IMR-90 (cell line): ENCODE measurements around the gene MREG. TPM values are rescaled to one million over a fixed set of nuclear protein-coding genes. Genes with fewer than 3 reads are reported as not detected.

Source experiments
- ATAC-seq: fragments of 200-7000 bp; cut with Tn5 transposase; 2 replicates; pipeline ENCODE4 v1.9.1; 2020; ENCODE audit warnings: low read depth, mild to moderate bottlenecking, moderate library complexity
- BruUV-seq: library from RNA; stranded (reverse); fragments of 400-500 nt; replicated peaks from 2 replicates; lab custom pipeline; 2021; lab: Mats Ljungman, UMichigan
- CTCF ChIA-PET: fragments of 300-600 bp; formaldehyde crosslinking; extraction: SDS; loops from one replicate; lab custom pipeline; 2021; ENCODE audit warnings: antibody characterized with exemption; lab: Yijun Ruan, JAX
- POLR2A ChIA-PET: fragments of 300-600 bp; sonication (Branson Sonifier 250); formaldehyde crosslinking; loops from one replicate; lab custom pipeline; 2022; ENCODE audit warnings: antibody characterized with exemption; ENCODE audit not compliant: unreplicated experiment; lab: Charles Lee
- DNase-seq: peaks from one replicate; pipeline ENCODE4 v3.0.0; 2013
- H2AFZ ChIP-seq: replicated peaks from 2 replicates; pipeline ENCODE3; 2013; ENCODE audit warnings: low read length, mild to moderate bottlenecking; ENCODE audit not compliant: poor library complexity
- H2AK5ac ChIP-seq: 2 replicates; pipeline ENCODE4 v1.6.1; 2013; ENCODE audit warnings: low read depth, low read length, inconsistent platforms
- H2AK9ac ChIP-seq: replicated peaks from 2 replicates; pipeline ENCODE3; 2013; ENCODE audit warnings: mild to moderate bottlenecking, low read depth, low read length, moderate library complexity; ENCODE audit not compliant: poor library complexity
- H2BK120ac ChIP-seq: 2 replicates; pipeline ENCODE4 v1.6.1; 2013; ENCODE audit warnings: low read depth, low read length, inconsistent platforms
- H2BK15ac ChIP-seq: 3 replicates; pipeline ENCODE4 v1.6.1; 2013; ENCODE audit warnings: low read depth, low read length, inconsistent platforms
- H2BK20ac ChIP-seq: 2 replicates; pipeline ENCODE4 v1.6.1; 2013; ENCODE audit warnings: low read depth, mild to moderate bottlenecking, inconsistent platforms, low read length, moderate library complexity
- H2BK5ac ChIP-seq: 2 replicates; pipeline ENCODE4 v1.6.1; 2013; ENCODE audit warnings: mild to moderate bottlenecking, low read depth, low read length, inconsistent platforms; ENCODE audit not compliant: poor library complexity, severe bottlenecking
- H3K14ac ChIP-seq: replicated peaks from 2 replicates; pipeline ENCODE4 v1.6.1; 2013; ENCODE audit warnings: low read depth, low read length, inconsistent platforms
- H3K18ac ChIP-seq: 2 replicates; pipeline ENCODE4 v1.6.1; 2013; ENCODE audit warnings: low read depth, low read length, control low read depth
- H3K23ac ChIP-seq: 2 replicates; pipeline ENCODE4 v1.6.1; 2013; ENCODE audit warnings: low read depth, low read length, inconsistent platforms
- H3K27ac ChIP-seq: 2 replicates; pipeline ENCODE4 v1.5.1; 2013; ENCODE audit warnings: mild to moderate bottlenecking, control low read depth, low read length; ENCODE audit not compliant: insufficient read depth
- H3K27me3 ChIP-seq: 2 replicates; pipeline ENCODE4 v1.6.1; 2013; ENCODE audit warnings: low read length; ENCODE audit not compliant: control insufficient read depth, insufficient read depth
- H3K36me3 ChIP-seq: 2 replicates; pipeline ENCODE4 v1.6.1; 2013; ENCODE audit warnings: low read length, mixed read lengths; ENCODE audit not compliant: control insufficient read depth, insufficient read depth
- H3K4ac ChIP-seq: 2 replicates; pipeline ENCODE4 v1.6.1; 2013; ENCODE audit warnings: low read depth, low read length, inconsistent platforms
- H3K4me1 ChIP-seq: 2 replicates; pipeline ENCODE4 v1.6.1; 2013; ENCODE audit warnings: low read length, mixed read lengths; ENCODE audit not compliant: control insufficient read depth, insufficient read depth
- H3K4me2 ChIP-seq: 2 replicates; pipeline ENCODE4 v1.6.1; 2013; ENCODE audit warnings: low read depth, mild to moderate bottlenecking, control low read depth, low read length, moderate library complexity
- H3K4me3 ChIP-seq: 2 replicates; pipeline ENCODE4 v1.5.1; 2013; ENCODE audit warnings: low read depth, mild to moderate bottlenecking, control low read depth, low read length, moderate library complexity; ENCODE audit not compliant: insufficient read depth
- H3K56ac ChIP-seq: 2 replicates; pipeline ENCODE4 v1.6.1; 2013; ENCODE audit warnings: low read length, inconsistent platforms; ENCODE audit not compliant: insufficient read depth; ENCODE audit errors: extremely low read depth
- H3K79me1 ChIP-seq, 2 experiments: 2 replicates each; pipeline ENCODE4 v1.6.1; 2013; ENCODE audit warnings: low read length in 2 of 2, inconsistent platforms in 1 of 2, low read depth in 1 of 2
- H3K9ac ChIP-seq: 2 replicates; pipeline ENCODE4 v1.6.1; 2013; ENCODE audit warnings: low read depth, low read length, control low read depth
- H3K9me1 ChIP-seq: 2 replicates; pipeline ENCODE4 v1.6.1; 2013; ENCODE audit warnings: low read length, inconsistent platforms; ENCODE audit not compliant: insufficient read depth
- H3K9me3 ChIP-seq: 2 replicates; pipeline ENCODE4 v1.6.1; 2013; ENCODE audit warnings: low read length; ENCODE audit not compliant: control insufficient read depth, insufficient read depth
- H4K20me1 ChIP-seq: 2 replicates; pipeline ENCODE4 v1.6.1; 2013; ENCODE audit warnings: low read length, inconsistent platforms; ENCODE audit not compliant: insufficient read depth
- H4K5ac ChIP-seq: 2 replicates; pipeline ENCODE4 v1.6.1; 2013; ENCODE audit warnings: mild to moderate bottlenecking, low read depth, low read length, control low read depth
- H4K8ac ChIP-seq, 2 experiments: 2 replicates each; pipeline ENCODE4 v1.6.1; 2013; ENCODE audit warnings: low read depth in 2 of 2, low read length in 2 of 2, control low read depth in 1 of 2, inconsistent platforms in 1 of 2
- H4K91ac ChIP-seq: 2 replicates; pipeline ENCODE4 v1.6.1; 2013; ENCODE audit warnings: low read depth, low read length, inconsistent platforms; ENCODE audit not compliant: insufficient read depth
- BHLHE40 ChIP-seq: fragments of 150-350 bp; IDR thresholded peaks from 2 replicates; pipeline ENCODE4 v1.6.1; 2016; ENCODE audit warnings: mild to moderate bottlenecking, low read depth, low read length
- CEBPB ChIP-seq: IDR thresholded peaks from 2 replicates; pipeline ENCODE4 v1.6.1; 2012; ENCODE audit warnings: low read depth, low read length, improper control_type of control experiment
- CHD1 ChIP-seq: IDR thresholded peaks from 2 replicates; pipeline ENCODE4 v1.6.1; 2012; ENCODE audit warnings: low read depth, low read length, improper control_type of control experiment
- FOS ChIP-seq: fragments of 150-350 bp; IDR thresholded peaks from 2 replicates; pipeline ENCODE4 v1.6.1; 2016; ENCODE audit warnings: low read depth, low read length
- MAFK ChIP-seq: IDR thresholded peaks from 2 replicates; pipeline ENCODE4 v1.6.1; 2012; ENCODE audit warnings: low read depth, low read length, improper control_type of control experiment
- MAZ ChIP-seq: IDR thresholded peaks from 2 replicates; pipeline ENCODE4 v1.6.1; 2012; ENCODE audit warnings: low read depth, mild to moderate bottlenecking, low read length, improper control_type of control experiment, moderate library complexity, borderline replicate concordance
- MXI1 ChIP-seq: IDR thresholded peaks from 2 replicates; pipeline ENCODE4 v1.6.1; 2012; ENCODE audit warnings: low read depth, mild to moderate bottlenecking, low read length, moderate library complexity, borderline replicate concordance
- NFE2L2 ChIP-seq: fragments of 150-350 bp; IDR thresholded peaks from 2 replicates; pipeline ENCODE4 v1.6.1; 2016; ENCODE audit warnings: low read depth, mild to moderate bottlenecking, low read length
- POLR2A ChIP-seq: IDR thresholded peaks from 2 replicates; pipeline ENCODE4 v1.6.1; 2012; ENCODE audit warnings: mild to moderate bottlenecking, low read depth, low read length
- RAD21 ChIP-seq: IDR thresholded peaks from 2 replicates; pipeline ENCODE4 v1.6.1; 2012; ENCODE audit warnings: low read length, improper control_type of control experiment
- RCOR1 ChIP-seq: IDR thresholded peaks from 2 replicates; pipeline ENCODE4 v1.6.1; 2012; ENCODE audit warnings: mild to moderate bottlenecking, low read length, improper control_type of control experiment; ENCODE audit not compliant: insufficient replicate concordance
- RFX5 ChIP-seq: IDR thresholded peaks from 2 replicates; pipeline ENCODE4 v1.8.0; 2012; ENCODE audit warnings: low read depth, mild to moderate bottlenecking, low read length, moderate library complexity
- SMC3 ChIP-seq: fragments of 150-350 bp; IDR thresholded peaks from 2 replicates; pipeline ENCODE4 v1.6.1; 2016; ENCODE audit warnings: low read depth, mild to moderate bottlenecking, antibody characterized with exemption, low read length, moderate library complexity
- WGBS, 2 experiments: methylation state at CpG; one replicate each; pipeline versions ENCODE4 v1.1.5 to v1.1.7; 2013; ENCODE audit warnings: missing lambda C conversion rate in 2 of 2; ENCODE audit not compliant: insufficient read length in 1 of 2; ENCODE audit errors: extremely low coverage in 2 of 2; 5-methylcytosine and 5-hydroxymethylcytosine counted together
- dilution Hi-C: fragments of 300-500 bp; cut with HindIII; formaldehyde crosslinking; loops from one replicate; pipeline ENCODE4 v1.14.3; 2018; ENCODE audit warnings: low sequenced_read_pairs; ENCODE audit not compliant: unreplicated experiment
- in situ Hi-C: fragments of 300-500 bp; cut with MboI; formaldehyde crosslinking; loops from 3 replicates; pipeline ENCODE4 v1.14.3; 2019; ENCODE audit warnings: low sequenced_read_pairs, inconsistent platforms, mixed read lengths
- intact Hi-C: fragments of 100-400 bp; cut with micrococcal nuclease; formaldehyde crosslinking; loops from 2 replicates; pipeline ENCODE4 v1.10.0; 2022
- polyA plus RNA-seq, 3 experiments: library from polyadenylated mRNA; depleted of rRNA; stranded (reverse); fragments of >200 nt; gene quantifications; 2 replicates each; pipeline ENCODE4 v1.2.3, GENCODE V29; 2012; ENCODE audit warnings: low replicate concordance in 1 of 3
- total RNA-seq: library from RNA; depleted of rRNA; stranded (reverse); fragments of >200 nt; gene quantifications from 2 replicates; pipeline ENCODE4 v1.2.3, GENCODE V29; 2012
- TF ChIP-seq, protein P1 (sequence below): fragments of 150-350 bp; IDR thresholded peaks from 2 replicates; pipeline ENCODE4 v1.6.1; 2016; ENCODE audit warnings: low read depth, mild to moderate bottlenecking, low read length, moderate library complexity, borderline replicate concordance
- TF ChIP-seq, protein P2 (sequence below): fragments of 150-350 bp; IDR thresholded peaks from 2 replicates; pipeline ENCODE4 v1.6.1; 2017; ENCODE audit warnings: mild to moderate bottlenecking, antibody characterized with exemption, low read length, low read depth
- TF ChIP-seq, protein P3 (sequence below): conservative IDR thresholded peaks from 2 replicates; pipeline ENCODE4 v1.5.1; 2012; ENCODE audit warnings: mild to moderate bottlenecking, low read depth, low read length, improper control_type of control experiment

MREG gene
- total and polyA plus RNA-seq, 2 of the 4 experiments (the other 2 are of a cell fraction) = 1.0 to 1.8 TPM

DNA sequence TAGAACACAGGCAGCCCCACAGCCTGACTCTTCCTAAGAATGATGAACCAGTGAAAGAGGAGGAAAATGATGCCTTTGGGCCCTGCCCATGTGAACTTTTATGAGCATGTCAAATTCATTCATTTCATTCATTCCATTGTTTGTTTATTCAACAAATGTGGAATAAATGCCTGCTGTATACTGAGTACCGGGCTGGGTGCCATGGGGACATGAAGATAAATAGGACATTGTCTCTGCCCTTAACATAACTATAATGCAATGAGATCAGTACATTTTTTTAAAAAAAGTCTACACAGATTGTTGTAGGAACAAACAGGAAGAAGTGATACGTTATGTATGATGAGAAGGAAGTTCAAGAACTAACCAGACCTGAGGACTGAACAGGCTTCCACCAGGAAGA lies 14.7 kb downstream of the MREG start:
- H3K23ac ChIP-seq = no peak overlapping the region
- H3K4me2 ChIP-seq = no peak overlapping the region
- no peak overlapping the region for H3K4me3 ChIP-seq
- dilution Hi-C loops (no loop called here), in situ Hi-C loops (no loop called here), intact Hi-C loops (no loop called here)
- ATAC-seq = no peak
- no peak for DNase-seq
- H3K4me1 ChIP-seq = no peaks in the 10 kb centered on the region
- no peak overlapping the region for H2BK5ac ChIP-seq
- no peak overlapping the region for H2AFZ ChIP-seq
- POLR2A ChIA-PET = no interaction called here
- H3K18ac ChIP-seq = no peak overlapping the region
- BruUV-seq = no TSS peak
- H3K14ac ChIP-seq = no peak overlapping the region
- no peak overlapping the region for H2BK15ac ChIP-seq
- H3K9me3 ChIP-seq = no peaks in the 10 kb centered on the region
- no peak overlapping the region for H2AK9ac ChIP-seq
- no peaks in the 10 kb centered on the region for H3K79me1 ChIP-seq
- H3K9me1 ChIP-seq = no peaks in the 10 kb centered on the region; the same call in 1 of the 2 replicates
- H2BK120ac ChIP-seq = no peak overlapping the region
- WGBS, 2 experiments = 80% methylated on average over 1 of the region's 2 CpGs; no CpG with 5 or more reads in 1 of the 2 experiments
- no peak overlapping the region for H4K8ac ChIP-seq
- H3K4ac ChIP-seq = no peak overlapping the region
- H3K27me3 ChIP-seq = no peaks in the 10 kb centered on the region
- CTCF ChIA-PET = no interaction called here
- no peak overlapping the region for H3K9ac ChIP-seq
- TF ChIP-seq CEBPB = no peak
- TF ChIP-seq MAFK = no peak
- no peak for TF ChIP-seq CHD1
- TF ChIP-seq MXI1 = no peak
- TF ChIP-seq, protein P1, sequence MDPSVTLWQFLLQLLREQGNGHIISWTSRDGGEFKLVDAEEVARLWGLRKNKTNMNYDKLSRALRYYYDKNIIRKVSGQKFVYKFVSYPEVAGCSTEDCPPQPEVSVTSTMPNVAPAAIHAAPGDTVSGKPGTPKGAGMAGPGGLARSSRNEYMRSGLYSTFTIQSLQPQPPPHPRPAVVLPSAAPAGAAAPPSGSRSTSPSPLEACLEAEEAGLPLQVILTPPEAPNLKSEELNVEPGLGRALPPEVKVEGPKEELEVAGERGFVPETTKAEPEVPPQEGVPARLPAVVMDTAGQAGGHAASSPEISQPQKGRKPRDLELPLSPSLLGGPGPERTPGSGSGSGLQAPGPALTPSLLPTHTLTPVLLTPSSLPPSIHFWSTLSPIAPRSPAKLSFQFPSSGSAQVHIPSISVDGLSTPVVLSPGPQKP = no peak
- TF ChIP-seq RAD21 = no peak
- TF ChIP-seq, protein P2, sequence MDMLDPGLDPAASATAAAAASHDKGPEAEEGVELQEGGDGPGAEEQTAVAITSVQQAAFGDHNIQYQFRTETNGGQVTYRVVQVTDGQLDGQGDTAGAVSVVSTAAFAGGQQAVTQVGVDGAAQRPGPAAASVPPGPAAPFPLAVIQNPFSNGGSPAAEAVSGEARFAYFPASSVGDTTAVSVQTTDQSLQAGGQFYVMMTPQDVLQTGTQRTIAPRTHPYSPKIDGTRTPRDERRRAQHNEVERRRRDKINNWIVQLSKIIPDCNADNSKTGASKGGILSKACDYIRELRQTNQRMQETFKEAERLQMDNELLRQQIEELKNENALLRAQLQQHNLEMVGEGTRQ = no peak
- TF ChIP-seq FOS = no peak
- TF ChIP-seq BHLHE40 = no peak
- TF ChIP-seq SMC3 = no peak
- no peak for TF ChIP-seq RFX5
- TF ChIP-seq NFE2L2 = no peak
- TF ChIP-seq RCOR1 = no peak
- TF ChIP-seq, protein P3, sequence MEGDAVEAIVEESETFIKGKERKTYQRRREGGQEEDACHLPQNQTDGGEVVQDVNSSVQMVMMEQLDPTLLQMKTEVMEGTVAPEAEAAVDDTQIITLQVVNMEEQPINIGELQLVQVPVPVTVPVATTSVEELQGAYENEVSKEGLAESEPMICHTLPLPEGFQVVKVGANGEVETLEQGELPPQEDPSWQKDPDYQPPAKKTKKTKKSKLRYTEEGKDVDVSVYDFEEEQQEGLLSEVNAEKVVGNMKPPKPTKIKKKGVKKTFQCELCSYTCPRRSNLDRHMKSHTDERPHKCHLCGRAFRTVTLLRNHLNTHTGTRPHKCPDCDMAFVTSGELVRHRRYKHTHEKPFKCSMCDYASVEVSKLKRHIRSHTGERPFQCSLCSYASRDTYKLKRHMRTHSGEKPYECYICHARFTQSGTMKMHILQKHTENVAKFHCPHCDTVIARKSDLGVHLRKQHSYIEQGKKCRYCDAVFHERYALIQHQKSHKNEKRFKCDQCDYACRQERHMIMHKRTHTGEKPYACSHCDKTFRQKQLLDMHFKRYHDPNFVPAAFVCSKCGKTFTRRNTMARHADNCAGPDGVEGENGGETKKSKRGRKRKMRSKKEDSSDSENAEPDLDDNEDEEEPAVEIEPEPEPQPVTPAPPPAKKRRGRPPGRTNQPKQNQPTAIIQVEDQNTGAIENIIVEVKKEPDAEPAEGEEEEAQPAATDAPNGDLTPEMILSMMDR = no peak
- no peak for TF ChIP-seq POLR2A
- TF ChIP-seq MAZ = no peak
- no peak overlapping the region for H4K91ac ChIP-seq
- H2BK20ac ChIP-seq = no peak overlapping the region
- H3K36me3 ChIP-seq = no peaks in the 10 kb centered on the region
- no peak overlapping the region for H2AK5ac ChIP-seq
- no peak overlapping the region for H3K56ac ChIP-seq
- H4K20me1 ChIP-seq = no peaks in the 10 kb centered on the region
- no peak overlapping the region for H4K5ac ChIP-seq
- no peak overlapping the region for H3K27ac ChIP-seq
